ENCODE measurements around the gene BCL2L13.
"Not testable (repeated sequence)": the region's sequence is repeated elsewhere in the genome, so short reads cannot be mapped to it uniquely, and the experiment has no call there.

BCL2L13 gene

GRCh38 chr22:17678817-17679385 lies 40.3 kb downstream of the BCL2L13 start:
- in situ Hi-C loops (cut with MboI; ENCODE audit: low sequenced_read_pairs, unreplicated experiment), result no loop called here
- no peak for TF ChIP-seq CTCF (IDR thresholded peaks at IDR 0.05; ENCODE audit: borderline replicate concordance, control extremely low read depth, extremely low read depth, insufficient read depth, missing control alignments)
- no peak for DNase-seq (ENCODE audit: low spot score)

- in situ Hi-C loops (cut with MboI; ENCODE audit: low sequenced_read_pairs, unreplicated experiment), result no loop called here
- no peak for DNase-seq (ENCODE audit: low spot score)
- TF ChIP-seq CTCF (IDR thresholded peaks at IDR 0.05; ENCODE audit: borderline replicate concordance, control extremely low read depth, extremely low read depth, insufficient read depth, missing control alignments), result no peak
Measured at GRCh38 chr22:17684245-17684644, 45.7 kb downstream of the BCL2L13 start.

GRCh38 chr22:17692841-17693240 lies 54.3 kb downstream of the BCL2L13 start:
- in situ Hi-C loops (cut with MboI; ENCODE audit: low sequenced_read_pairs, unreplicated experiment), result loop anchor here (10.0 kb wide), 1 partner anchor 62 kb away; no protein-coding TSS in a partner anchor
- no peak for TF ChIP-seq CTCF (IDR thresholded peaks at IDR 0.05; ENCODE audit: borderline replicate concordance, control extremely low read depth, extremely low read depth, insufficient read depth, missing control alignments)
- DNase-seq (ENCODE audit: low spot score), result no peak

- no peak for TF ChIP-seq CTCF (IDR thresholded peaks at IDR 0.05; ENCODE audit: borderline replicate concordance, control extremely low read depth, extremely low read depth, insufficient read depth, missing control alignments)
- no peak for DNase-seq (ENCODE audit: low spot score)
- in situ Hi-C loops (cut with MboI; ENCODE audit: low sequenced_read_pairs, unreplicated experiment), result loop anchor here (10.0 kb wide), 1 partner anchor 61 kb away; no protein-coding TSS in a partner anchor
Measured at GRCh38 chr22:17694193-17694592, 55.6 kb downstream of the BCL2L13 start.

- no peak for TF ChIP-seq CTCF (IDR thresholded peaks at IDR 0.05; ENCODE audit: borderline replicate concordance, control extremely low read depth, extremely low read depth, insufficient read depth, missing control alignments)
- no peak for DNase-seq (ENCODE audit: low spot score)
- in situ Hi-C loops (cut with MboI; ENCODE audit: low sequenced_read_pairs, unreplicated experiment), result loop anchor here (10.0 kb wide), 1 partner anchor 60 kb away; no protein-coding TSS in a partner anchor
Measured at GRCh38 chr22:17694752-17695151, 56.2 kb downstream of the BCL2L13 start.

GRCh38 chr22:17695986-17696385 lies 57.4 kb downstream of the BCL2L13 start:
- no peak for TF ChIP-seq CTCF (IDR thresholded peaks at IDR 0.05; ENCODE audit: borderline replicate concordance, control extremely low read depth, extremely low read depth, insufficient read depth, missing control alignments)
- in situ Hi-C loops (cut with MboI; ENCODE audit: low sequenced_read_pairs, unreplicated experiment), result loop anchor here (10.0 kb wide), 1 partner anchor 59 kb away; no protein-coding TSS in a partner anchor
- DNase-seq (ENCODE audit: low spot score), result no peak

- in situ Hi-C loops (cut with MboI; ENCODE audit: low sequenced_read_pairs, unreplicated experiment), result loop anchor here (10.0 kb wide), 1 partner anchor 58 kb away; no protein-coding TSS in a partner anchor
- not testable (repeated sequence) for DNase-seq (ENCODE audit: low spot score)
Measured at GRCh38 chr22:17697196-17697595, 58.6 kb downstream of the BCL2L13 start.

GRCh38 chr22:17698276-17698675 lies 59.7 kb downstream of the BCL2L13 start:
- not testable (repeated sequence) for DNase-seq (ENCODE audit: low spot score)
- in situ Hi-C loops (cut with MboI; ENCODE audit: low sequenced_read_pairs, unreplicated experiment), result loop anchor here (10.0 kb wide), 1 partner anchor 57 kb away; no protein-coding TSS in a partner anchor
